Osteocyte (in vitro differentiated cells): ENCODE measurements around the gene PAQR8. TPM values are rescaled to one million over a fixed set of nuclear protein-coding genes. Genes with fewer than 3 reads are reported as not detected.

Source experiments
- DNase-seq: peaks from one replicate; pipeline ENCODE4 v3.0.0; 2021; ENCODE audit warnings: mixed read lengths; ENCODE audit not compliant: unreplicated experiment; ENCODE audit errors: extremely low spot score
- H3K27ac Mint-ChIP-seq: one replicate; pipeline ENCODE4 v1.8.0; 2021; ENCODE audit warnings: mild to moderate bottlenecking, mixed read lengths; ENCODE audit not compliant: unreplicated experiment
- H3K27me3 Mint-ChIP-seq: one replicate; pipeline ENCODE4 v1.8.0; 2021; ENCODE audit warnings: mixed read lengths; ENCODE audit not compliant: unreplicated experiment
- H3K36me3 Mint-ChIP-seq: one replicate; pipeline ENCODE4 v1.8.0; 2021; ENCODE audit warnings: mixed read lengths; ENCODE audit not compliant: unreplicated experiment
- H3K4me1 Mint-ChIP-seq: one replicate; pipeline ENCODE4 v1.8.0; 2021; ENCODE audit warnings: mixed read lengths; ENCODE audit not compliant: unreplicated experiment
- H3K4me3 Mint-ChIP-seq: one replicate; pipeline ENCODE4 v1.8.0; 2021; ENCODE audit warnings: mild to moderate bottlenecking, moderate library complexity, mixed read lengths; ENCODE audit not compliant: unreplicated experiment
- H3K9me3 Mint-ChIP-seq: one replicate; pipeline ENCODE4 v1.8.0; 2021; ENCODE audit warnings: mixed read lengths; ENCODE audit not compliant: unreplicated experiment
- CTCF ChIP-seq: fragments of 200-600 bp; sonication (generic); IDR thresholded peaks from 2 replicates; pipeline ENCODE4 v1.5.0; 2021; ENCODE audit warnings: antibody characterized with exemption, mild to moderate bottlenecking, moderate library complexity
- long read RNA-seq: library from polyadenylated mRNA; unstranded; transcript quantifications from one replicate; pipeline ENCODE4 v2.0.0, GENCODE V29; 2021
- total RNA-seq: library from RNA; stranded (reverse); gene quantifications from 2 replicates; pipeline ENCODE4 v1.2.1, GENCODE V29; 2021

The PAQR8 gene, protein sequence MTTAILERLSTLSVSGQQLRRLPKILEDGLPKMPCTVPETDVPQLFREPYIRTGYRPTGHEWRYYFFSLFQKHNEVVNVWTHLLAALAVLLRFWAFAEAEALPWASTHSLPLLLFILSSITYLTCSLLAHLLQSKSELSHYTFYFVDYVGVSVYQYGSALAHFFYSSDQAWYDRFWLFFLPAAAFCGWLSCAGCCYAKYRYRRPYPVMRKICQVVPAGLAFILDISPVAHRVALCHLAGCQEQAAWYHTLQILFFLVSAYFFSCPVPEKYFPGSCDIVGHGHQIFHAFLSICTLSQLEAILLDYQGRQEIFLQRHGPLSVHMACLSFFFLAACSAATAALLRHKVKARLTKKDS
- 13.1 and 13.4 TPM in 2 replicates for total RNA-seq
- long read RNA-seq, full-length matches to known transcripts: 4 of 4 reads
- long read RNA-seq, partial matches to known transcripts: 0 of 4 reads
- long read RNA-seq, other reads (novel, unspliced or antisense): 0 of 4 reads

- Mint-ChIP-seq H3K4me1 (peaks cover 58% of the 10 kb centered on the region), H3K27ac (peak within 1 kb of the TSS; percentile 83), H3K9me3 (no peaks in the 10 kb centered on the region), H3K36me3 (no peaks in the 10 kb centered on the region), H3K27me3 (no peaks in the 10 kb centered on the region), H3K4me3 (peak within 1 kb of the TSS; percentile 97)
- TF ChIP-seq CTCF: peak; percentile 5
- peak; percentile 88 for DNase-seq
Observed at GRCh38 chr6:52361945-52362442, at the start of gene PAQR8. Gene PAQR8 (plus strand): TSS chr6:52362151. CDS start chr6:52403214, 41,063 bp downstream.

- no peak for DNase-seq
- no peak overlapping the region for H3K27ac Mint-ChIP-seq
- H3K36me3 Mint-ChIP-seq: no peaks in the 10 kb centered on the region
- no peak overlapping the region for H3K4me3 Mint-ChIP-seq
- TF ChIP-seq CTCF: no peak
- peaks cover 8% of the 10 kb centered on the region for H3K4me1 Mint-ChIP-seq
- no peaks in the 10 kb centered on the region for H3K9me3 Mint-ChIP-seq
- H3K27me3 Mint-ChIP-seq: no peaks in the 10 kb centered on the region
Observed at GRCh38 chr6:52312461-52312860, 49.5 kb upstream of the PAQR8 start.

GRCh38 chr6:52314752-52315151 lies 47.2 kb upstream of the PAQR8 start:
- H3K36me3 Mint-ChIP-seq: no peaks in the 10 kb centered on the region
- no peaks in the 10 kb centered on the region for H3K27me3 Mint-ChIP-seq
- no peak overlapping the region for H3K27ac Mint-ChIP-seq
- H3K9me3 Mint-ChIP-seq: no peaks in the 10 kb centered on the region
- no peak overlapping the region for H3K4me3 Mint-ChIP-seq
- DNase-seq: no peak
- H3K4me1 Mint-ChIP-seq: no peaks in the 10 kb centered on the region
- TF ChIP-seq CTCF: no peak

DNA sequence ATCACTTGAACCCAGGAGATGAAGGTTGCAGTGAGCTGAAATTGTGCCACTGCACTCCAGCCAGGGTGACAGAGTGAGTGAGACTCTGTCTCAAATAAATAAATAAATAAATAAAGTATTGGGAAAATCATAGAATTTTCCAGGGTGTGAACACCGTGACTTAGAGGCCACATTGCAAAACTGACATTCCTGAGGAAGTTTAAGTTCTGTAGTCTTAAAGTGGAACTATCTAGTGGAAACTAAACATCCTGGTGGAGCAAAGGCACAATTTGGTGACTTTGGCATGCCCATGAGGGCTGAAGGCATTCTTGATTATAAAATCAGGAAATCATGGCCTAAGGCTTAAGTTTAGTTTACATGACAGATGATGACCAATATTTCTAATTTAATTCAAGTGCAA lies 44.7 kb upstream of the PAQR8 start:
- Mint-ChIP-seq H3K4me1 (no peaks in the 10 kb centered on the region), H3K27me3 (no peaks in the 10 kb centered on the region), H3K36me3 (no peaks in the 10 kb centered on the region), H3K9me3 (no peaks in the 10 kb centered on the region), H3K4me3 (no peak overlapping the region), H3K27ac (no peak overlapping the region)
- TF ChIP-seq CTCF: no peak
- DNase-seq: no peak

DNA sequence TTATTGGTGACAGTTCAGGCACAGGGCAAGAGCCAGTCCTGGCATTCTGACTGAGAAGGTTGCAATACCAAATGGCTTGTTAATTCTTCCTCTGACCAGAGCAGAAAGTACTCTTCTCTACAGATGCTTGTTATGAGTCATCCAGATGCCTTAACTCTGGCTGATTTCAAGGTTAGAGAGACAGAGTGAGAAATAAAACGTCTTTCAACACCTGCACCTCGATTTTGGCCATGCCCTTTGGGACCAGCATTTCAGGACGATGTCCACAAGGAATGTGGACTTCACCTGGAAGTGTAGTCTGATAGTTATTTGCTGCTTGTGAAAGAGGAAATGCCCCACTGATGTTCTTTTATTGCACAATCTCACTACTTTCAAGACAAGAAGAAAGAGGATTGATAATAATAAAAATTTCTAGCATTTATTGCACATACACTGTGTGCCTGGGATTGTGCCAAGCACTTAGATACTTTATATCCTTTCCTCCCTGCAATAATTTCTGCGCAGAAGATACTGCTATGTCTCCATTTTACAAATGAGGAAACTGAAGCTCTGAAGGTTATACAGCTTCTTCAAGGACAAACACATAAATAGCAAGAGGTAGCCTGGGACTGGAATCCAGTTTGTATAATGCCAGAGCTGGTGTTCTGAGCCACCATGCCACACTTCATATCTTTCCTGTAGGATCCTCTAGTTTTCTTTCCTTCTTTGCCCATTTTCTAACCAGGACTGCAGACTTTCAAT lies 43.9 kb upstream of the PAQR8 start:
- no peak for DNase-seq
- Mint-ChIP-seq H3K4me1 (no peaks in the 10 kb centered on the region), H3K27me3 (no peaks in the 10 kb centered on the region), H3K36me3 (no peaks in the 10 kb centered on the region), H3K9me3 (no peaks in the 10 kb centered on the region), H3K27ac (no peak overlapping the region), H3K4me3 (no peak overlapping the region)
- TF ChIP-seq CTCF: no peak
